ENCODE data around the gene RIMBP3B. TPM values are rescaled to one million over a fixed set of nuclear protein-coding genes. Genes with fewer than 3 reads are reported as not detected.

The RIMBP3B gene
- total RNA-seq, 1 experiment from 2014 or later = 0.17 TPM

Other genes with a start within 250 kb of the RIMBP3B start
- gene HIC2, start 33.6 kb downstream of the RIMBP3B start, total RNA-seq (2022) = 7.7 and 8.2 TPM in 2 replicates
- gene TMEM191C, start 83.6 kb downstream of the RIMBP3B start, total RNA-seq (2022) = 2.2 and 2.6 TPM in 2 replicates
- gene RIMBP3C, start 167.7 kb downstream of the RIMBP3B start, total RNA-seq (2022) = 0.17 TPM in 1 of 2 replicates, not detected in the other
- gene UBE2L3, start 184.0 kb downstream of the RIMBP3B start, total RNA-seq (2022) = 65.8 and 66.6 TPM in 2 replicates
- 57.9 and 64.2 TPM in 2 replicates for gene YDJC, start 246.3 kb downstream of the RIMBP3B start, total RNA-seq (2022)
- 0.17 TPM in 1 of 2 replicates, not detected in the other for gene CCDC116, start 249.0 kb downstream of the RIMBP3B start, total RNA-seq (2022)